OCI-LY1 (cell line): ENCODE data around the gene CMIP.

Experiments
- H2AFZ ChIP-seq: fragments of 200-600 bp; sonication (generic), shearing (Covaris generic); 2 replicates; pipeline ENCODE4 v1.6.0; 2014; ENCODE audit warnings: antibody characterized with exemption, mild to moderate bottlenecking, low read length
- H3F3A ChIP-seq: fragments of 200-600 bp; sonication (generic), shearing (Covaris generic); 2 replicates; pipeline ENCODE4 v1.6.0; 2014; ENCODE audit warnings: mild to moderate bottlenecking, antibody characterized with exemption, low read length, moderate library complexity; ENCODE audit not compliant: insufficient read depth
- H3K27ac ChIP-seq: fragments of 200-600 bp; sonication (generic); 2 replicates; pipeline ENCODE4 v1.5.1; 2014; ENCODE audit warnings: low read length, mixed run types, mild to moderate bottlenecking, low read depth; ENCODE audit not compliant: poor library complexity, severe bottlenecking
- H3K27me3 ChIP-seq: fragments of 200-600 bp; sonication (generic); 2 replicates; pipeline ENCODE4 v1.6.0; 2014; ENCODE audit warnings: antibody characterized with exemption, mild to moderate bottlenecking, low read length, moderate library complexity; ENCODE audit not compliant: insufficient read depth
- H3K36me3 ChIP-seq: fragments of 200-600 bp; sonication (generic); 2 replicates; pipeline ENCODE4 v1.6.1; 2014; ENCODE audit warnings: mild to moderate bottlenecking, antibody characterized with exemption, low read length, moderate library complexity, mixed read lengths; ENCODE audit not compliant: insufficient read depth
- H3K4me1 ChIP-seq: fragments of 200-600 bp; sonication (generic); 2 replicates; pipeline ENCODE4 v1.5.1; 2014; ENCODE audit warnings: mild to moderate bottlenecking, low read length, moderate library complexity; ENCODE audit not compliant: insufficient read depth, severe bottlenecking
- H3K4me2 ChIP-seq: fragments of 200-600 bp; sonication (generic), shearing (Covaris generic); 2 replicates; pipeline ENCODE4 v1.6.1; 2014; ENCODE audit warnings: low read length
- H3K4me3 ChIP-seq: fragments of 200-600 bp; sonication (generic); 2 replicates; pipeline ENCODE4 v1.5.1; 2014; ENCODE audit warnings: low read length, low read depth, mild to moderate bottlenecking, mixed read lengths; ENCODE audit not compliant: poor library complexity, severe bottlenecking
- H3K79me2 ChIP-seq: fragments of 200-600 bp; shearing (Covaris generic); 2 replicates; pipeline ENCODE4 v1.6.1; 2016; ENCODE audit warnings: mixed run types, low read length, mixed read lengths; ENCODE audit not compliant: insufficient read depth
- H3K9ac ChIP-seq: fragments of 200-600 bp; sonication (generic), shearing (Covaris generic); 2 replicates; pipeline ENCODE4 v1.6.1; 2014; ENCODE audit warnings: mild to moderate bottlenecking, low read length, mixed read lengths
- H3K9me2 ChIP-seq: fragments of 200-600 bp; sonication (generic), shearing (Covaris generic); 2 replicates; pipeline ENCODE4 v1.6.1; 2014; ENCODE audit warnings: low read depth, mild to moderate bottlenecking, low read length, mixed read lengths
- H3K9me3 ChIP-seq: fragments of 200-600 bp; shearing (Covaris generic); 2 replicates; pipeline ENCODE4 v1.6.1; 2014; ENCODE audit warnings: low read length, mixed read lengths
- H4K20me1 ChIP-seq: fragments of 200-600 bp; sonication (generic), shearing (Covaris generic); 2 replicates; pipeline ENCODE4 v1.6.0; 2016; ENCODE audit warnings: mild to moderate bottlenecking, low read length; ENCODE audit not compliant: insufficient read depth
- CTCF ChIP-seq: fragments of 200-600 bp; sonication (generic), shearing (Covaris generic); IDR thresholded peaks from 2 replicates; pipeline ENCODE4 v1.5.1; 2017; ENCODE audit warnings: mild to moderate bottlenecking, antibody characterized with exemption, low read length, moderate library complexity, mixed read lengths
- EZH2 ChIP-seq: fragments of 200-600 bp; sonication (generic), shearing (Covaris generic); IDR thresholded peaks from 2 replicates; pipeline ENCODE4 v1.8.0; 2017; ENCODE audit warnings: borderline replicate concordance, mixed run types, mild to moderate bottlenecking, antibody characterized with exemption, low read length, moderate library complexity, mixed read lengths

The CMIP gene

GRCh38 chr16:81544261-81544660 lies 99.7 kb downstream of the CMIP start:
- H3K9me2 ChIP-seq = no peaks in the 10 kb centered on the region
- H3K9ac ChIP-seq = no peak overlapping the region
- H3K27me3 ChIP-seq = no peaks in the 10 kb centered on the region
- no peak overlapping the region for H3K4me3 ChIP-seq
- no peak overlapping the region for H2AFZ ChIP-seq
- H3K36me3 ChIP-seq = no peaks in the 10 kb centered on the region; the same call in 1 of the 2 replicates
- H3K27ac ChIP-seq = peak overlapping the region; percentile 66
- no peaks in the 10 kb centered on the region for H3K9me3 ChIP-seq
- H4K20me1 ChIP-seq = no peaks in the 10 kb centered on the region
- peaks cover 9% of the 10 kb centered on the region; the same call in 1 of the 2 replicates for H3K79me2 ChIP-seq
- TF ChIP-seq CTCF (no peak), EZH2 (no peak)
- no peaks in the 10 kb centered on the region for H3F3A ChIP-seq
- peaks cover 35% of the 10 kb centered on the region for H3K4me1 ChIP-seq
- H3K4me2 ChIP-seq = peak overlapping the region; percentile 48; the same call in 1 of the 2 replicates

GRCh38 chr16:81544700-81545271 lies 100.2 kb downstream of the CMIP start:
- Histone ChIP-seq H2AFZ (no peak overlapping the region), H3K4me3 (no peak overlapping the region), H3K4me2 (peak overlapping the region; percentile 48; the same call in 1 of the 2 replicates), H3F3A (no peaks in the 10 kb centered on the region), H3K36me3 (no peaks in the 10 kb centered on the region; the same call in 1 of the 2 replicates), H3K27me3 (no peaks in the 10 kb centered on the region), H3K9me3 (no peaks in the 10 kb centered on the region), H3K79me2 (peaks cover 9% of the 10 kb centered on the region; the same call in 1 of the 2 replicates), H4K20me1 (no peaks in the 10 kb centered on the region), H3K4me1 (peaks cover 35% of the 10 kb centered on the region), H3K27ac (peak overlapping the region; percentile 66), H3K9me2 (no peaks in the 10 kb centered on the region), H3K9ac (no peak overlapping the region)
- TF ChIP-seq CTCF (no peak), EZH2 (no peak)

- no peaks in the 10 kb centered on the region for H3K9me2 ChIP-seq
- H2AFZ ChIP-seq = no peak overlapping the region
- no peaks in the 10 kb centered on the region for H3K9me3 ChIP-seq
- H3K27ac ChIP-seq = peak overlapping the region; percentile 66
- H3K4me2 ChIP-seq = no peak overlapping the region
- peaks cover 9% of the 10 kb centered on the region; the same call in 1 of the 2 replicates for H3K79me2 ChIP-seq
- no peak overlapping the region for H3K9ac ChIP-seq
- TF ChIP-seq EZH2 (no peak), CTCF (no peak)
- no peak overlapping the region for H3K4me3 ChIP-seq
- no peaks in the 10 kb centered on the region for H4K20me1 ChIP-seq
- no peaks in the 10 kb centered on the region for H3F3A ChIP-seq
- H3K27me3 ChIP-seq = no peaks in the 10 kb centered on the region
- H3K36me3 ChIP-seq = no peaks in the 10 kb centered on the region
- peaks cover 35% of the 10 kb centered on the region for H3K4me1 ChIP-seq
Measured at GRCh38 chr16:81545470-81546250, 101.1 kb downstream of the CMIP start.
